Activated CD4-positive, CD25-positive, alpha-beta regulatory T cell treated with anti-CD3 and anti-CD28 coated beads, Interleukin-2, amount 50 U/mL, for 16 hours (primary cell): Measurements from ENCODE around the gene EPHB1.
"Not testable (repeated sequence)": the region's sequence is repeated elsewhere in the genome, so short reads cannot be mapped to it uniquely, and the experiment has no call there.

Experiments
- DNase-seq: peaks from one replicate; pipeline ENCODE4 v3.0.0-alpha.2; 2020; ENCODE audit warnings: low read depth, low spot score

The EPHB1 gene

DNA sequence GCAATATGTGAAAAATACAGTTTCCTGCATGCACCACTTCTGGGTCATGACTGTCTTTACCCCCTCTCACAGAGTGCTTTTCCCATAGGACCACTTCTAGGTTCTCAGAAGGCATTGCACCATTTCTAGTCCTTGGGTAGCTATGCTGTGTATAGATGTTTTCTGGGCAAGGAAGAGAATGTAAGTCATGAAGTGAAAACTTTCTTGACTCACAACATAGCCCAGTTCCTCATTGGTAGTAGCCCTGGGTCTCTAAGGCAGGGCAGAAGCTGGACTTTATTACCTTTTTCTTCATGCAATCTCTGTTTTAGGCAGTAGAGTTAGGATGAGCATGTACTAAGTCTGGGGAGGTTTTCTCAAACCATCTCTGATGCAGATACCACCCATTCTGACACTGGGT, 203.1 kb downstream of the EPHB1 start:
- no peak for DNase-seq

DNA sequence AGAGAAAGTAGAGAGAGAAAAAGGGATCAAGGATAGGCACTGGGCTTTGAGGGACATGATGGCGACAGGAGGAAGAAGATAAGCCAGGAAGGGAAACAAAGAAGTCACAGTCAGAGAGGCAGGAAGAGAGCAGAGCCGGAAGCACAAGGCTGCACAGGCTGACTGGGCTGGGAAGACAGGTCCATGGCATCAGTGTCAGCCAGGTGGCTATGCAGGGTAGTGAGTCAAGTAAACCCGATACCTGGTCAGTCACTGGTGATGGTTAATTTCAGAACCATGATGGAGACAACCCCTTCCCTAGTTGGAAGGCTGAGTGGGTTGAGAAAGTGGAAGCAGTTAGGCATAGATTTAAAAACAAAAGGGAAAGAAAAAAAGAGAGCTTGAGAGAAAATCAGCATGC, 203.8 kb downstream of the EPHB1 start:
- no peak for DNase-seq

DNA sequence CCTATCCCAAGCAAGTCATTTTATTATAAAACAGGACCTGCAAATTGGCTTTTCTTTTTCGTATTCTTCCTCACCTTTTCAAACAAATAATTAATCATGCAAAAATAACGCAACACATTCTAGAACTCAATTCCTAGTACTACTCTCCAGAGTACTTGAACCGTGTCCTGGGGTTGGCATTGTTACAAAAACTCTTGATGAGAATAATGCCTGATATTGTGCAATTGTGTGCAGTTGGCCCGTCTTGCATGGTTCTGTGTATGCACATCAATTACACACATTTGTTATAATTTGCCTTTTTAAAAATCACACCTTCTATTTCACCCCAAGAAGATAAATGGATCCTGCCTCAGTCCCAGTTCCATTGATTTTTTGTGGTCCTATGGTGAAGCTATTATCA, 205.4 kb downstream of the EPHB1 start:
- DNase-seq: no peak

DNA sequence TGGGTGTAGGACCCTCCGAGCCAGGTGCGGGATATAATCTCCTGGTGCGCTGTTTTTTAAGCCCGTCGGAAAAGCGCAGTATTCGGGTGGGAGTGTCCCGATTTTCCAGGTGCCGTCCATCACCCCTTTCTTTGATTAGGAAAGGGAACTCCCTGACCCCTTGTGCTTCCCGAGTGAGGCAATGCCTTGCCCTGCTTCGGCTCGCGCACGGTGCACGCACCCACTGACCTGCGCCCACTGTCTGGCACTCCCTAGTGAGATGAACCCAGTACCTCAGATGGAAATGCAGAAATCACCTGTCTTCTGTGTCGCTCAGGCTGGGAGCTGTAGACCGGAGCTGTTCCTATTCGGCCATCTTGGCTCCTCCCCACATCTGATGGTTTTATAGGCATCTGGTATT, 210.6 kb downstream of the EPHB1 start:
- DNase-seq: not testable (repeated sequence)

DNA sequence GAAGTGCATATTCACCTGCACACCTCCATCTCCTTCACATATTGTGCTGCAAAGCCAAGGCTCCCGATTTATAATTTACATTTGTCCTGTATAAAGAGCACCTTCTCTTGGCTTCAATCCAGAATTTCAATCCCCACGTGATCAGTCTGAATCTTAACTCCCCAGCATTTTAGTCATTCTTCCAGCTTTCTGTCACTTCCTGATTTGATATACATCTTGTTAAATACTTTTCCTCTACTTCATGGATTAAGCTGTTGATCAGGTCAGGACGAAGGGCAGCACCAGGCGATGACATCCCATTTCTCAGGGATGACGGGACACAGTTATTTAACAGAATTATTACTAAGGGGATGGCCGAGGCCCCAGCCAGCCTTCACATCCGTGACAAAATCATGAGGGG, 212.5 kb downstream of the EPHB1 start:
- DNase-seq: no peak

DNA sequence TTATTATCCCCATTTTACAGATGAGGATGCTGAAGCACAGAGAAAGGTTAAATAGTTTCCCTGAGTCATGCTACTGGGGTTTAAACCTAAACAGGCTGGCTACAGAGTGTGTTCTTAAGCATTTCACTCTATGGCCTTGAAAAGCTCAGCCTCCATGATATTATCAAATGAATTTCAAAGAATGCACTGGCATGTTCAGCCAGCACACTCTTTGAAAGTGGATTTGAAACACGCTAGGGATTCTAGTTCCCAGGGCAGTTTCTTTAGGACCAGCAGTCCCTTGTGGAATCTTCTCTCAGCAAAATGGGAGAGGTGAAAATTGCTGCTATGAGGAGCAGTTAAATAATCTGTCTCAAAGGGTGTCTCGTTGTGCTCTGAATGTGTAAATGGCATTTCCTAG, 213.3 kb downstream of the EPHB1 start:
- no peak for DNase-seq

DNA sequence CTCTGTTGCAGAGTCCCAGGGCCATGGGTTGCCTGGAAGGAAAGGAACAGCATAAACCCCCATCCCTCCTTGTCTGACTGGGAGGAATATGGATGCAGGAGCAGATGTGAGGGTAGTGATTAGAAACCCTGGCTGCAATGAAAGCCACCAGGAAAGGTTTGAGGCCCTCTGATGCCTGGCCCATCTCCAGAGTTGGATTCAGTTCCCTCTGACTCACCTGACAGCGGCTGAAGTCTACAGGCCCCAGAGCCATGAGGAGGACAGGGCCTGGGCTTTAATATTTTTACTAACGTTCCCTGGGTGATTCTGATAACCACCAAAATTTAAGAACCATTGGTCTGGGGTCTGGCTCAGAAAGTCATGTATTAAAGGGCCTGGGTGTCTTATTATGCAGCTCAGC, 214.0 kb downstream of the EPHB1 start:
- no peak for DNase-seq

DNA sequence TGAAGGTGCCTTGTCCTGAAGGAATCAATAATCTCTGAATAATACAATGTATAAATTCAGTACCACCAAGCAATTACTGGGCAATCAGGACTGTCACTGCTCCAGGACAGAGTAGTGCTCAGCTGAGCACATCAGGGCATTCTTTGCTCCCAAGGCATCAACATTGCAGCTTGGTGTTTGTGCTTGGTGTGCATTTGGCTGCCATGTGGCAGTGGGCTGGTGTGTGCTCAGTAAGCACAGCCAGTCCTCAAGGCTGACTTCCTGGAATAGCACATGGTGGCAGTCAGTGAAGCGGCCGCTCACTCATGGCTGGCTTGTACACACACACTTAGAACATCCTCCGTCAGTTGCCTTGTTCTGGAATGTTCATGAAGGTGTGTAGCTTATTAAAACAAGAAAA, 217.0 kb downstream of the EPHB1 start:
- DNase-seq: no peak

DNA sequence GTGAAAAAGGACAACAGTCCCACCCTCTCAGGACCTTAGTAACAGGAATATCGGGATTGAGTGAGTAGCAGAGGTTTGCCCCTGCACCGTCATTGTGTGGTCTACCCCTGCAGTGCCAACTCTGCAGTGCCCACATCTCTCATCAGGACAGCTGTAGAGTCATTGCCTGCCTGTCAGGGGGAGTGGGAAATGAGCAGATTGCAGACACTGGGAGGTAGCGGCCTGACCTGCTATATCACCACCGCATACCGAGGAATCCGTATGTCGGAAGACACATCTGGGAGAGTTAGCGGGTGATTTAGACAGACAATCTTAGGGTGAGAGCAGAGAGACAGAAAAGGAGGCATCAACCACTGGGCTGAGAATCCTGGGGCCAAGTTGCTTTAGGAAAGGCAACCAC, 218.1 kb downstream of the EPHB1 start:
- no peak for DNase-seq

DNA sequence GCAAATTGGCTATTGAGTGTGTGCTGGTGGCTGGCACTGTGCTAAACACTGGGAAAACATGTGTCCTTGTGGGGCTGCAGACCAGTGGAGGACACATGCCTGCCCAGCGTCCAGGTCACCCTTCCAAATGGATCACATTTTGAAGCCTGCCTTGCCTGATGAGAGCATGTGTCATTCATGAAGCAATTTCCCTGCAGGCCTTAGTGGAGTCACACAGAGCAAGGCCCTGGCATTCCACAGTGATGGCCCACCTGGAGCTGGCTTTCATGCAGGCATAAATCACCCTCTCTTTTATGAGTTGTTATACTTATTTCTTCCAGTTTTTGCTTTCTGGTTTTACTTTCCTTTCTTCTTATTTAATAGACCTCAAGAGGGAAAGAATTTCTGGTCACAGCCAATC, 219.5 kb downstream of the EPHB1 start:
- no peak for DNase-seq

DNA sequence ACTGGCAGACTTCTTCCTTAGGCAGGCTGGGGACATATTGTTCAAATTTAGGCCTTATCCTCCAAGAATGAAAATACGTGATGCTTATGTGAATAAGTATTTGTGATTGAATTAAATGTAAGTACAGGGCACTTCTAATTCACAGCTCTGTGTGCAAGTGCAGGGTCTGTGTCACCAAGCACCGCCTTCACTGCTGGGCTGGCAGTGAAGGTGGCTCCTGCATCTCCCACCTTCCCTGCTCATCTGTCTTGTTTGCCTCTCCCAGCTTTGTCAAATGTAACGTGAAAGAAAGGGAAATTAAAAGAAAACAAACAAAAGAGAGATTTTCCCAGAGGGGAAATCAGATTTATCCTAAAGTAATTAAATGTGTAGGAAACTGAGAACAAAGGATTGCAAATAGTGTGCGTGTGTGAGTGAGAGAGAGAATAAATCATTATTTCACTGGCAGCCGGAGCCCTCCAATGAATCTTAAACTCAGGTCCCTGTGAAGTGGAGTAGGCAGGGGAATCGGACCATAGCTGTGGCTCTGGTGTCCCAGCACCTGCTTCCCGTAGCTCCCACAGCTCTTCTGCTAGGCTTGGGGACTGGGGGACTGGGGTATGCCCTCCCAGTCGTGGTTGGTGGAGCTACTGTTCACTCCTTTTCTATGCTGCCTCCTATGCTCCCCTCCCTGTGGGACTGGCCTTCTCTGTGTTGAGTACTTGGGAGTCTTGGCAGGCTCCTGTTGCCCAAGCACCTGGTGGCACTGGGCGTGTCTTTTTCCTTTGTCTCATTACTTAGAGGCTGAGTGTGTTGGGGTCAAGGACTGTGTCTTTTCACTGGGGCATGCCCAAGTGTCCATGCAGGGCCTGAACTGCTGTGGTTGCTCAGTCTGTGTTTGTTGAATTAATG, 222.2 kb downstream of the EPHB1 start:
- no peak for DNase-seq

DNA sequence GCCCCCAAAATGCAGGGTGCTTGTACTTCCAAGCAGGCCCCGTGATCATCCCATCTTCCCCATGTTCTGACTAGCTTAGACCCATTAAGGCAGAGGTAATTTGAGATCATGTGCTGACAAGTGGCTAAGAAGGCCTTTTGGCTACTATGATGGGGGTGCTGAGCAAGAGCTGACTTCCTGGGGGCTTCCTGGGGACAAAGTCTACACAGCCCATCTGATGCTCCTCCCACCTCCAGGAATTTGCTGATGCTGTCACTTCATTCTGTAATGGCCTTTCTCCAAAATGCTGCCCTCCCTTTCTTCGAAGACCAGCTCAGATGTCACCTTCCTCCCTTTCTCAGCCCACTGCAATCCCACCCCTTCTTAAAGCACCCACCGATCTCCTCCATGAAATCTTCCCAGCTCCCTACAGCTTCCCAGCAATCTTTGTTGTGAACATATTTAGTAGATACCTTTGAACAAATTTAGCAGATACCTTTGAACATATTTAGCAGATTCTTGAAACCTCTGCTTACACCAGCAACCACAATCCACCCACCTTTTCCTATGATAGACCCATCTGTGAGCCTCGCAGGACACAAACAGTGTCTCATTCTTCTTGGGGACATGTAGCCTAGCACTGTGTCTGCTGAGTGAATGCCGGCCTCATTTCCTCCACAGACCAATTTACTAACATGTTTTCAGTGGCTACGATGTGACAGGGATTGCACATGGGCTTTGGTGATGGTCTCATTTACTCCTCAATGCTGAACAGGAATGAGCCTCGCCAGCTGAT, 223.3 kb downstream of the EPHB1 start:
- no peak for DNase-seq

DNA sequence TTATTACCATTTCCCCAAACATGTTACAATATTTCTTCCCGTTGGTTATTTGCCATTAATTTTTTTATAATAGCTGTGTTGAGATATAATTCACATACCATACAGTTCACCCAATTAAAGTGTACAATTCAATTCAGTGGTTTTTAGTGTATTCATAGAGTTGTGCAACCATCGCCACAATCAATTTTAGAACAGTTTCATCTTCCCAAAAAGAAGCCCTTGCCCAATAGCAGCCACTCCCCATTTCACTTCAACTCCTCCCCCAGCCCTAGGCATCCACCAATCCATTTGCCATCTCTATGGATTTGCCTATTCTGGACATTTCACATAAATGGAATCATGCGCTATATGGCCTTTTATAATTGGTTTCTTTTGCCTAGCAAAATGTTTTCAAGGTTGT, 225.1 kb downstream of the EPHB1 start:
- DNase-seq: no peak

DNA sequence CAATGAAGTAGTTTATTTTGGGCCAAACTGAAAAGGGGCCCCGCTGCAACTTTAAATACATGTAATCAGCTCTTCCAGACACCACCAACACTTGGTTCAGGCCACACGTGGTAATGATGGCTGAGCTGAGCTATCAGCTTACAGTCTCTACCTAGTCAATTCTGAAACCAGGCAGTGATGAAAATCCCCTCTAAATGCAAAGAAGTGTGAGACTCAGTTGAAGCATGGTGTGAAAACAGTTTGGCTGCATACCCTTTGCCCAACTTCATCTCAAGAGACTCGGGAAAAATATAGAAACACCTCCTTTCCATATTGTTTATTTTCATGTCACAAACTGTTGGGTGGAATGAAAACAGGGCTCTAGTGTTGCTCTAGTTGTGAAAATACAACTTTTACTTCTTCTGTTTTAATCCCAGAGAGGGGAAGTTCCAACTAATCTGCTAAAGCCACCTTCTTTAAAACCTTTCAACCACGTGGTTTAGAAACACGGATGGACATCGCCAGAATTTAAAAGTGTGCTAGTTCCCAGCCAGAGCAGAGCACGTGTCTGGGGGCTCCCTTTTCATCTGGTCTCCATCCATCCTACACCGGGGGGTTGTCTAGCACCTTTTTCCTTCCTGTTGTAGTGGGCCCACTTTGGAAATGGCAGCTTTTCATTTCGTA, 229.1 kb downstream of the EPHB1 start:
- no peak for DNase-seq

DNA sequence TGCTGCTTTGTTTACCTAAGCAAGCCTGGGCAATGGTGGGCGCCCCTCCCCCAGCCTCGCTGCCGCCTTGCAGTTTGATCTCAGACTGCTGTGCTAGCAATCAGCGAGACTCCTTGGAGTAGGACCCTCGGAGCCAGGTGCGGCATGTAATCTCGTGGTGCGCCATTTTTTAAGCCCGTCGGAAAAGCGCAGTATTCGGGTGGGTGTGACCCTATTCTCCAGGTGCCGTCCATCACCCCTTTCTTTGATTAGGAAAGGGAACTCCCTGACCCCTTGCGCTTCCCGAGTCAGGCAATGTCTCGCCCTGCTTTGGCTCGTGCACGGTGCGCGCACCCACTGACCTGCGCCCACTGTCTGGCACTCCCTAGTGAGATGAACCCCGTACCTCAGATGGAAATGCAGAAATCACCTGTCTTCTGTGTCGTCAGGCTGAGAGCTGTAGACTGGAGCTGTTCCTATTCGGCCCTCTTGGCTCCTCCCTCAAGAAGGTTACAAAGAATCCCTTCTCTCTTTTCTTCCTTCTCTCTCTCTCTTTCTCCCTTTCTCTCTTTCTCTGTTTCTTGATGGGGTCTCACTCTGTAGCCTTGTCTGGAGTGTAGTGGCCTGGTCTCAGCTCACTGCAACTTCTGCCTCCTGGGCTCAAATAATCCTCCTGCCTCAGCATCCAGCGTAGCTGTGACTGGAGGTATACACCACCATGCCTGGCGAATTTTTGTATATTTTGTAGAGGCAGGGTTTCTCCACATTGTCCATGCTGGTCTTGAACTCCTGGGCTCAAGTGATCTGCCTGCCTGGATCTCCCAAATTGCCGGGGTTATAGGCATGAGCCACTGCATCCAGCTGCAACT, 235.9 kb downstream of the EPHB1 start:
- DNase-seq: not testable (repeated sequence)

DNA sequence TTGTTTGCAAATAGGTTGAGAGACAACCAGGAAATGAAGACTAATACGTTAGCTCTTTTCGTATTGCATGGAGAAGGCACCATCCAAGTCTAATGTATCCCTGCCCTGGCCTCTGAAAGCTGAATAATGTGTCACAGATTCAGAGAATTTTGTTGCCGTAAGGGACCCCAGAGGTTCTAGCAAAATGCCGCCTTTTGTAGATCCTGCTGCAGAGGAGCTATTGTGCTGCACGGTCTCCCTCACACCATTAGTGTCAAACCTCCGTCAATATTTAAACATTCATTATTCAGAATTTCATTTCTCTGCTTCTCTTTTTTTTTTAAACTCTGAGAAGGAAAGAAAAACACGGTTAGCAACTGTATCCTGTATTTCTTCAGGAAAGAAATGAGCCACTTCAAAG, 238.7 kb downstream of the EPHB1 start:
- DNase-seq: no peak

DNA sequence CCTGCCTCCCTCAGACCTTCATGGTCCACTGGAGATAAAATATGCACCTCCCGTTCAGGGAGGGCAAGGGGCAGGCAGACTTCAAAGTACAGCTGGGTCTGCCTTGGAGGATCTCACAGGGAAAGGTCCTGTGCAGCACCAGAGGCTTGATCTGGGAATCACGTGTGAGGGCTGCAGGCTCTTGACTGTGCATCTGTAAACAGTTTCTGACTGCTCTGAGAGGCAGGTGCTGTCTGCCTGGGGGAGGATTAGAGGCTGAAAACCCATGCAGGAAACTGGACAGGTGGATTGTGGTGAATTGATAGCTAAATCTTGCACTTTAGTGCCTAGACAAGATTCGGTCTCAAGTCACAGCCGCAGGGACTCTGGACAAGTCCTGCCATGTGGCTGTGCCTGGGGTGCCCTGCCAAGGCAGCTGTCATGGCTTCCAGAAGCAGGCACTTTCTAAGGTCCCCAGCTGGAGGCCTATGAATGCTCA, 239.3 kb downstream of the EPHB1 start:
- DNase-seq: no peak

DNA sequence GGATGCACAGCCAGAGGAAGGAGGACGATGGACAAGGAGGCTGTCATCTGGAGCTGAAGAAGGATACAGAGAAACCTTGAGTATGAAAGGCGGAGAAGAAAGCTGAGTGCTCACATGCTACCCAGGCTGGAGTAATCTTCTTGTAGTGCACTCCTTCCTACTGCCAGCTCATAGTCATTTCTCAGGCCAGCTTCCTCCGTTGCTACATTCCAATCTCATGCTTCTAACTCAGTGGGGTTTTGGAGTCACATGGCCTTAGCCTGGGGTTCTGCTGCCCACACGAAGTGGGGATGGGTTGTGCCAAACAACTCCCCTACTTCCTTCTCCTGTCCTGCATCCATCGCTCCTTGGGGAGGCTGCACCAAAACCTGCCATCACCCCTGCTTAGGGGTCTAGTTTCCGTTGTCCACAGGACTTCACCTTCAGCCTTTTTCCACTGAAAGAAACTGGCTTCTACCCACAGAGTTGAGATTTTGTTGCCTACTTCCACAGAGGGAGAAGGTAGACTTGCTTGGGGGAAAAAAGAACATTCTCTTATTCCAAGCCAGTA, 239.9 kb downstream of the EPHB1 start:
- DNase-seq: no peak

DNA sequence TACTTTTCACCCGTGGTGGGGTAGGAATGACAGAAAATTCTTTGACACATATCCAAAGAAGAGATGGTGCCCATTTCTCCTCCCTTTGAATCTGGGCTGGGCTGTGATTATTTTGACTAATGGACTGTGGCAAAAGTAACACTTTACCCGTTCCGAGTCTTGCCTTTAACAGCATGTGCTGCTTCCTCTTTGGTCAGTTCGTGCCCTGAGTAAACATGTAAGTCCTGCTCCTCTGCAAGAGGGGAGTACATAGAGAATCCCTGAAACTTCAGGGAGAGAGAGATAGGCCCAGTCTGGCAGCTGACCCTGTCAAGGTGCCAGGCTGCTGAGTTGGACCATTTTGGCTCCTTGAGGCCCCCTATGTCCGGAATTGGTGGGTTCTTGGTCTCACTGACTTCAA, 243.1 kb downstream of the EPHB1 start:
- no peak for DNase-seq

DNA sequence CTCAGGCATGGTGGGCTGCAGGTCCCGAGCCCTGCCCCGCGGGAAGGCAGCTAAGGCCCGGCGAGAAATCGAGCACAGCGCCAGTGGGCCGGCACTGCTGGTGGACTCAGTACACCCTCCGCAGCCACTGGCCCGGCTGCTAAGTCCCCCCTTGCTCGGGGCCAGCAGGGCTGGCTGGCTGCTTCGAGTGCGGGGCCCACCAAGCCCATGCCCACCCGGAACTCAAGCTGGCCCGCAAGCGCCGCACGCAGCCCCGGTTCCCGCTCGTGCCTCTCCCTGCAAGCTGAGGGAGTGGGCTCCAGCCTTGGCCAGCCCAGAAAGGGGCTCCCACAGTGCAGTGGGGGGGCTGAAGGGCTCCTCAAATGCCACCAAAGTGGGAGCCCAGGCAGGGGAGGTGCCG, 244.5 kb downstream of the EPHB1 start:
- DNase-seq: not testable (repeated sequence)
